Effector CD4-positive, alpha-beta T cell (primary cell): Measurements from ENCODE around the gene CHRM1.
"Not testable (repeated sequence)": the region's sequence is repeated elsewhere in the genome, so short reads cannot be mapped to it uniquely, and the experiment has no call there.

ENCODE experiments used
- DNase-seq: peaks from one replicate; pipeline ENCODE4 v3.0.0-alpha.2; 2020

The CHRM1 gene

DNA sequence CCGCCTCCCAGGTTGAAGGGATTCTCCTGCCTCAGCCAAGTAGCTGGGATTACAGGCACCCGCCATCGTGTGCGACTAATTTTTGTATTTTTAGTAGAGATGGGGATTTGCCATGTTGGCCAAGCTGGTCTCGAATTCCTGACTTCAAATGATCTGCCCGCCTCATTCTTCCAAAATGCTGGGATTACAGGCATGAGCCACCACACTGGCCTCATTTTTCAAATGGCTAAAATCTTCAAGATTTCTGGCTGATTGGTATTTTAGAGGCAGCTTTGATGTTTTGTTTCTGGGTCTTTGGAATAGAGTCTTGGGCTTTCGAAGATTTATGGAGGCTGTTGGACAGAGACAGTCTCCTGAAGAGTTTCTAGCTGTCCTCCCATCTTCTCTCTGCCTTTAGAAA, 46.3 kb downstream of the CHRM1 start:
- DNase-seq: no peak

DNA sequence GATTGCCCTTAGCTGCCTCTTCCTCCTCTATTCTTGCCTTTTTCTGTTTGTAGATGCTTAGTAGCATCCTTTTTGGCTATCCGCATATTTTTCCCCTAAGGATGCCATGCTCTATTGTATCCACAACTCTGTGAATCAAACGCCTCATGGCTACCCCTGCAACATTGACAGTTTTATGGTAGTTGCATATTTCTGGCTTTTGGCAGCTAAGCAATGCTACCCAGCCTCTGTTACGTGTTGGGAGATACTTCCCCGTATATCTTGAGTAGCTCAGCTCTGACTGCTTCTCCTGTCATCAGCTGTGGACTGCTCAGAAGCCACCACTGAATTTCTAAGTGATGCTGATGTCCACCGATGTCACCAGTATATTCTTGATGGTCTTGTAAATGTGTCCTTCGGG, 55.5 kb downstream of the CHRM1 start:
- DNase-seq: no peak

DNA sequence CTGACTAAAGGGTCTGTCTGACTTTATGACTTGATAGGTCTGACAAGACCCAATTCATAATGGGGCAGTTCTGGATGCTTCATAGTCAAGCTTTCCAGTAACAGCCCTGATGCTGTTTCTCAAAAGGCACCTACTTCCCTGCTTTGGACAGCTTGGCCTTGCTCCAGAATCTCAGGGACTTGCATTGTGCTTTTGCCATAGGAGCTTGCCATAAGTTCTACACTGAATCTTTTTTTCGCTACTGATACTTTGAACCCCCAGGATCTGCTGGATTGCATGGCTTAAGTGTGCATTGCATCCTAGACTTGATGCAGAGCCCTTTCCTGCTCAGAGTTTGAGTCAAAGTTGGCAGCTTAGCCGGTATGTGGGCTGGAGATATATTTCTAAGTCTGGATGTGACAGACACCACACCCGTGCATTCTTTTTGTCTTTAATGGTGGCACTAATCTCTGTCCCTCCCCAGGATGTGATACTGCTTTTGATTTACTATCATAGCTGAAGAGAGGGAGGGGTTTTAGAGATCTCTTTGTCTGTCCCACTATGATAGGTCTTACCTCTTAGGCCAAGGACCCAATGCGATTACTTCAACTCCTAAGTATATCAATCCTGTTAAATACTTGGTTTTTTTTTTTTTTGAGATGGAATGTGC, 57.4 kb downstream of the CHRM1 start:
- DNase-seq: no peak

GRCh38 chr11:62861564-62862192, 59.5 kb downstream of the CHRM1 start:
- DNase-seq: not testable (repeated sequence)

DNA sequence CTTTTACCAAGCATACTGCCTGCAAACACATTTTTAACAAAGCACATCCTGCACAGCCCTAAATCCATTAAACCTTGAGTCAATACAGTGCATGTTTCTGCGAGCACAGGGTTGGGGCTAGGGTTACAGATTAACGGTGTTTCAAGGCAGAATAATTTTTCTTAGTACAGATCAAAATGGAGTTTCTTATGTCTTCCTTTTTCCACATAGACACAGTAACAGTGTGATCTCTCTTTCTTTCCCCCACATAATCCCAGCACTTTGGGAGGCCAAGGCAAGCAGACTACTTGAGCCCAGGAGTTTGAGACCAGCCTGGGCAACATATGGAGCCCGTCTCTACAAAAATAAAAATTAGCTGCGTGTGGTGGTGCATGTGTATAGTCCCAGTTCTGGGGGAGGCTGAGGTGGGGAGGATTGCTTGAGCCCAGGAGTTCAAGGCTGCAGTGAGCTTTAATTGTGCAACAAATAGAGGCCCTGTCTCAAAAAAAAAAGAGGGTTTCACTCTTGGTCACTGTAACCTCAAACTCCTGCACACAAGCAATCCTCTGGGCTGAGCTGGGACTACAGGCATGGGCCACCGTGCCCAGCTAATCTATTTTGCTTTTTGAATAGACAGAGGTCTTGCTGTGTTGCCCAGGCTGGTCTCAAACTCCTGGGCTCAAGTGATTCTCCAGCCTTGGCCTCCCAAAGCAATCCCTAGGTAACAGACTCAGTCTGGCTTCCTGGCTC, 60.2 kb downstream of the CHRM1 start:
- DNase-seq: no peak

DNA sequence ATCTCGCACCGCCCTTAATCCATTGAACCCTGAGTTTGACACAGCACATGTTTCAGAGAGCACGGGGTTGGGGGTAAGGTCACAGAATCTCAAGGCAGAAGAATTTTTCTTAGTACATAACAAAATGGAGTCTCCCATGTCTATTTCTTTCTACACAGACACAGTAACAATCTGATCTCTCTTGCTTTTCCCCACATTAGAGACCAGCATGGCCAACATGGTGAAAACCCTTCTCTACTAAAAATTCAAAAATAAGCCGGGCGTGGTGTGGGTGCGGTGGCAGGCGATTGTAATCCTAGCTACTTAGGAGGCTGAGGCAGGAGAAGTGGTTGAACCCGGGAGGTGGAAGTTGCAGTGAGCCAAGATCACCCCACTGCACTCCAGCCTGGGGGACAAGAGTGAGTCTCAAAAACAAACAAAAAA, 61.9 kb downstream of the CHRM1 start:
- not testable (repeated sequence) for DNase-seq
